Keratinocyte (primary cell): ENCODE results near the gene PTPRN2. TPM values are rescaled to one million over a fixed set of nuclear protein-coding genes. Genes with fewer than 3 reads are reported as not detected.

Source experiments
- DNase-seq: peaks from one replicate; pipeline ENCODE4 v3.0.0-alpha.2; 2011; ENCODE audit warnings: low read depth, missing footprints, low spot score
- FAIRE-seq: peaks from 2 replicates; lab custom pipeline; 2011; peaks lifted over from hg19 to GRCh38; lab: Jason Lieb, UNC
- H2AFZ ChIP-seq: 2 replicates; pipeline ENCODE4 v1.6.0; 2012; ENCODE audit warnings: low read length, control low read depth, inconsistent platforms; ENCODE audit not compliant: control insufficient read depth
- H3K27ac ChIP-seq: 2 replicates; pipeline ENCODE4 v1.5.1; 2011; ENCODE audit warnings: low read length; ENCODE audit not compliant: control insufficient read depth, insufficient read depth
- H3K27me3 ChIP-seq: 3 replicates; pipeline ENCODE4 v1.6.0; 2011; ENCODE audit warnings: low read length; ENCODE audit not compliant: control insufficient read depth, insufficient read depth; ENCODE audit errors: extremely low read depth
- H3K36me3 ChIP-seq, 2 experiments: 2 replicates in 1 of 2; 3 replicates in 1 of 2; pipeline ENCODE4 v1.5.1; 2011; ENCODE audit warnings: low read length in 2 of 2, mild to moderate bottlenecking in 1 of 2; ENCODE audit not compliant: control insufficient read depth in 2 of 2, insufficient read depth in 2 of 2; ENCODE audit errors: extremely low read depth in 1 of 2
- H3K4me1 ChIP-seq: 3 replicates; pipeline ENCODE4 v1.5.1; 2011; ENCODE audit warnings: low read length; ENCODE audit not compliant: control insufficient read depth, insufficient read depth; ENCODE audit errors: extremely low read depth
- H3K4me2 ChIP-seq: 3 replicates; pipeline ENCODE4 v1.6.0; 2011; ENCODE audit warnings: low read depth, low read length; ENCODE audit not compliant: control insufficient read depth, insufficient read depth; ENCODE audit errors: extremely low read depth
- H3K4me3 ChIP-seq, 3 experiments: fragments of 200-600 bp in 1 of 3; sonication (generic) in 1 of 3; 2 replicates in 2 of 3; 3 replicates in 1 of 3; pipeline ENCODE4 v1.5.1; 2011 to 2016; ENCODE audit warnings: low read length in 3 of 3, mild to moderate bottlenecking in 3 of 3, control low read depth in 2 of 3, inconsistent platforms in 1 of 3, low read depth in 1 of 3, mixed read lengths in 1 of 3, mixed run types in 1 of 3, moderate library complexity in 1 of 3; ENCODE audit not compliant: control insufficient read depth in 2 of 3, insufficient read depth in 2 of 3; ENCODE audit errors: extremely low read depth in 1 of 3
- H3K79me2 ChIP-seq: 2 replicates; pipeline ENCODE4 v1.6.0; 2012; ENCODE audit warnings: low read length; ENCODE audit not compliant: control insufficient read depth, insufficient read depth
- H3K9ac ChIP-seq: 3 replicates; pipeline ENCODE4 v1.6.0; 2011; ENCODE audit warnings: low read length; ENCODE audit not compliant: control insufficient read depth, insufficient read depth; ENCODE audit errors: extremely low read depth
- H3K9me1 ChIP-seq: 3 replicates; pipeline ENCODE4 v1.6.0; 2011; ENCODE audit warnings: low read length; ENCODE audit not compliant: control insufficient read depth, insufficient read depth; ENCODE audit errors: extremely low read depth
- H3K9me3 ChIP-seq: 2 replicates; pipeline ENCODE4 v1.5.1; 2012; ENCODE audit warnings: low read depth, low read length; ENCODE audit not compliant: control insufficient read depth
- H4K20me1 ChIP-seq: 3 replicates; pipeline ENCODE4 v1.6.0; 2011; ENCODE audit warnings: low read length; ENCODE audit not compliant: control insufficient read depth, insufficient read depth; ENCODE audit errors: extremely low read depth
- EZH2 ChIP-seq: IDR thresholded peaks from one replicate; pipeline ENCODE4 v1.6.1; 2012; ENCODE audit warnings: inconsistent platforms, mild to moderate bottlenecking, low read length, moderate library complexity
- dilution Hi-C: fragments of 300-500 bp; cut with MboI; formaldehyde crosslinking; loops from one replicate; pipeline ENCODE4 v1.7.0; 2020; ENCODE audit warnings: low sequenced_read_pairs; ENCODE audit not compliant: extremely low pct_ligation_motif_present
- polyA plus RNA-seq, 5 experiments: library from polyadenylated mRNA; depleted of rRNA in 3 of 5; stranded (reverse) in 3 of 5; stranded (forward) in 1 of 5; unstranded in 1 of 5; fragments of >200 nt; gene quantifications; 1 replicate in 1 of 5; 2 replicates in 3 of 5; 3 replicates in 1 of 5; pipeline versions ENCODE4 v1.2.1 to v1.2.3, GENCODE V29; 2011 to 2012; ENCODE audit warnings: missing spikeins in 2 of 5, low read depth in 1 of 5, low replicate concordance in 1 of 5
- TF ChIP-seq, protein P1 (sequence below), 3 experiments: IDR thresholded peaks in 1 of 3; conservative IDR thresholded peaks in 1 of 3; optimal IDR thresholded peaks in 1 of 3; 2 replicates in 2 of 3; 3 replicates in 1 of 3; pipeline versions ENCODE3 to v1.5.1; 2011; ENCODE audit warnings: low read length in 3 of 3, mild to moderate bottlenecking in 3 of 3, moderate library complexity in 2 of 3, control low read depth in 1 of 3, inconsistent platforms in 1 of 3; ENCODE audit not compliant: insufficient read depth in 2 of 3; ENCODE audit errors: extremely low read depth in 1 of 3

PTPRN2 gene
- polyA plus RNA-seq, 1 donor (not counting 4 experiments of a cell fraction or from before 2014, with no cell fraction given) = not detected

GRCh38 chr7:157764193-157764592, 823.4 kb downstream of the PTPRN2 start:
- no peaks in the 10 kb centered on the region for H3K4me1 ChIP-seq
- no peak for DNase-seq
- H3K36me3 ChIP-seq = no peaks in the 10 kb centered on the region
- no peak overlapping the region for H3K9ac ChIP-seq
- no peak for FAIRE-seq
- H3K9me1 ChIP-seq = no peaks in the 10 kb centered on the region
- H4K20me1 ChIP-seq = no peaks in the 10 kb centered on the region
- dilution Hi-C loops = no loop called here
- no peak overlapping the region for H2AFZ ChIP-seq
- H3K27ac ChIP-seq = no peak overlapping the region
- H3K4me2 ChIP-seq = no peak overlapping the region
- H3K79me2 ChIP-seq = no peaks in the 10 kb centered on the region
- peaks cover 24% of the 10 kb centered on the region for H3K9me3 ChIP-seq
- H3K27me3 ChIP-seq = no peaks in the 10 kb centered on the region
- TF ChIP-seq, protein P1, sequence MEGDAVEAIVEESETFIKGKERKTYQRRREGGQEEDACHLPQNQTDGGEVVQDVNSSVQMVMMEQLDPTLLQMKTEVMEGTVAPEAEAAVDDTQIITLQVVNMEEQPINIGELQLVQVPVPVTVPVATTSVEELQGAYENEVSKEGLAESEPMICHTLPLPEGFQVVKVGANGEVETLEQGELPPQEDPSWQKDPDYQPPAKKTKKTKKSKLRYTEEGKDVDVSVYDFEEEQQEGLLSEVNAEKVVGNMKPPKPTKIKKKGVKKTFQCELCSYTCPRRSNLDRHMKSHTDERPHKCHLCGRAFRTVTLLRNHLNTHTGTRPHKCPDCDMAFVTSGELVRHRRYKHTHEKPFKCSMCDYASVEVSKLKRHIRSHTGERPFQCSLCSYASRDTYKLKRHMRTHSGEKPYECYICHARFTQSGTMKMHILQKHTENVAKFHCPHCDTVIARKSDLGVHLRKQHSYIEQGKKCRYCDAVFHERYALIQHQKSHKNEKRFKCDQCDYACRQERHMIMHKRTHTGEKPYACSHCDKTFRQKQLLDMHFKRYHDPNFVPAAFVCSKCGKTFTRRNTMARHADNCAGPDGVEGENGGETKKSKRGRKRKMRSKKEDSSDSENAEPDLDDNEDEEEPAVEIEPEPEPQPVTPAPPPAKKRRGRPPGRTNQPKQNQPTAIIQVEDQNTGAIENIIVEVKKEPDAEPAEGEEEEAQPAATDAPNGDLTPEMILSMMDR (optimal IDR thresholded peaks at IDR 0.05 in 1 of 3, IDR thresholded peaks at IDR 0.05 in 1 of 3, conservative IDR thresholded peaks at IDR 0.05 in 1 of 3; ENCODE audit: extremely low read depth in 1 of 3, insufficient read depth in 2 of 3, low read length in 3 of 3) = no peak
- no peak for TF ChIP-seq EZH2
- no peak overlapping the region for H3K4me3 ChIP-seq

- H3K9ac ChIP-seq = no peak overlapping the region
- dilution Hi-C loops = no loop called here
- no peak overlapping the region for H3K4me3 ChIP-seq
- H3K27ac ChIP-seq = no peak overlapping the region
- no peak overlapping the region for H3K4me2 ChIP-seq
- FAIRE-seq (no peak), DNase-seq (no peak)
- H3K9me3 ChIP-seq = peaks cover 26% of the 10 kb centered on the region
- H3K4me1 ChIP-seq = no peaks in the 10 kb centered on the region
- no peaks in the 10 kb centered on the region for H4K20me1 ChIP-seq
- no peaks in the 10 kb centered on the region for H3K79me2 ChIP-seq
- no peaks in the 10 kb centered on the region for H3K27me3 ChIP-seq
- no peak overlapping the region for H2AFZ ChIP-seq
- TF ChIP-seq, protein P1 (optimal IDR thresholded peaks at IDR 0.05 in 1 of 3, IDR thresholded peaks at IDR 0.05 in 1 of 3, conservative IDR thresholded peaks at IDR 0.05 in 1 of 3; ENCODE audit: extremely low read depth in 1 of 3, insufficient read depth in 2 of 3, low read length in 3 of 3) = no peak
- no peak for TF ChIP-seq EZH2
- H3K9me1 ChIP-seq = no peaks in the 10 kb centered on the region
- no peaks in the 10 kb centered on the region for H3K36me3 ChIP-seq
Observed at GRCh38 chr7:157763279-157764000, 824.2 kb downstream of the PTPRN2 start.
